Activated naive CD4-positive, alpha-beta T cell treated with anti-CD3 and anti-CD28 coated beads, Interleukin-2, amount 50 U/mL, for 72 hours (primary cell): ENCODE results near the gene NEK9. TPM values are rescaled to one million over a fixed set of nuclear protein-coding genes. Genes with fewer than 3 reads are reported as not detected.
"Not testable (repeated sequence)": the region's sequence is repeated elsewhere in the genome, so short reads cannot be mapped to it uniquely, and the experiment has no call there.

Source experiments
- ATAC-seq, 2 donors: fragments of 150-1000 bp; cut with Tn5 transposase; 2 replicates each; pipeline ENCODE4 v1.10.0; 2021; ENCODE audit warnings: mild to moderate bottlenecking in 2 of 2, moderate library complexity in 2 of 2
- DNase-seq, 2 donors: peaks; one replicate each; pipeline ENCODE4 v3.0.0; 2021 to 2022; ENCODE audit warnings: low spot score in 2 of 2
- H3K27ac Mint-ChIP-seq, 2 donors: one replicate each; pipeline ENCODE4 v1.8.0; 2022; ENCODE audit warnings: mild to moderate bottlenecking in 2 of 2, mixed read lengths in 2 of 2
- H3K36me3 Mint-ChIP-seq, 2 donors: one replicate each; pipeline ENCODE4 v1.8.0; 2022; ENCODE audit warnings: mixed read lengths in 2 of 2
- H3K9me3 Mint-ChIP-seq, 2 donors: one replicate each; pipeline ENCODE4 v1.8.0; 2022; ENCODE audit warnings: mixed read lengths in 2 of 2
- total RNA-seq, 2 donors: library from RNA; stranded (reverse); gene quantifications; one replicate each; pipeline ENCODE4 v1.2.3, GENCODE V29; 2022

NEK9 gene
- total RNA-seq, 2 donors from 2014 or later, result 47.9 to 63.1 TPM

- H3K9me3 Mint-ChIP-seq, result no peaks in the 10 kb centered on the region
- DNase-seq, result no peak
- no peak overlapping the region for H3K27ac Mint-ChIP-seq
- no peaks in the 10 kb centered on the region for H3K36me3 Mint-ChIP-seq
- no peak for ATAC-seq
Measured at GRCh38 chr14:75092698-75093097, 34.1 kb downstream of the NEK9 start.

DNA sequence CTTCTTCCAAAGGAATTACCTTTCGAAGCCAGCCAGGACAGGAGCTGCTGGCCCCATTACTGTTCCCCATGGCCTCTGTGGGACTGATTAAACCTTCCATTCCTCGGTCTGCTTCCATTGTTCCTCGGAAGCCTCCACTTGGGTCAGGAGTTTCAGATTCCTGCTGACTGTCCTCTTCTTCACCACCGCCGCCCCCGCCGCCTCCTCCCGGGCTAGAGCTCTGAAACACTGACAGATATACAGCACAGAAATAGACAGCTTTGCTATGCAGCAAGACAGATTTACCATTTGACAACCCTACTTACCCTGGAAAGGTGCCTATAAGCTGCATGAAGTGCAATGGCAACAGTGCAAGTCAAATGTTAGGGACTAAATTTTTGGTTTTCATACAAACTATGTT lies 35.6 kb downstream of the NEK9 start:
- no peak for ATAC-seq
- Mint-ChIP-seq H3K36me3 (no peaks in the 10 kb centered on the region), H3K27ac (no peak overlapping the region), H3K9me3 (no peaks in the 10 kb centered on the region)
- DNase-seq, result no peak

DNA sequence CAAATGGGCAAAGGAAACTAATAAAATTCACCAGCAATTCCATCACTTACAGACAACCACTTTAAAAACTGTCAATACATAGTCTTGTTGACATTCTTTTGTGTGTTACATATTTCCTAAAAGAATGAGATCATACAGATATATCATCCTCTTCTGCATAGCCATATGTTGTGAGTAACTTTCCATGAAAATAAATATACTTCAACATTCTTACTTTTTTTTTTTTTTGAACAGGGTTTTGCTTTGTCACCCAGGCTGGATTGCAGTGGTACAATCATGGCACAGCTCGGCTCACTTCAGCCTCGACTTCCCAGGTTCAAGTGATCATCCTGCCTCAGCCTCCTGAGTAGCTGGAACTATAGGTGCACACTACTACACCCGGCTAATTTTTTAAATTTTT lies 36.5 kb downstream of the NEK9 start:
- ATAC-seq (no peak), DNase-seq (no peak)
- Mint-ChIP-seq H3K27ac (no peak overlapping the region), H3K36me3 (no peaks in the 10 kb centered on the region), H3K9me3 (no peaks in the 10 kb centered on the region)

DNA sequence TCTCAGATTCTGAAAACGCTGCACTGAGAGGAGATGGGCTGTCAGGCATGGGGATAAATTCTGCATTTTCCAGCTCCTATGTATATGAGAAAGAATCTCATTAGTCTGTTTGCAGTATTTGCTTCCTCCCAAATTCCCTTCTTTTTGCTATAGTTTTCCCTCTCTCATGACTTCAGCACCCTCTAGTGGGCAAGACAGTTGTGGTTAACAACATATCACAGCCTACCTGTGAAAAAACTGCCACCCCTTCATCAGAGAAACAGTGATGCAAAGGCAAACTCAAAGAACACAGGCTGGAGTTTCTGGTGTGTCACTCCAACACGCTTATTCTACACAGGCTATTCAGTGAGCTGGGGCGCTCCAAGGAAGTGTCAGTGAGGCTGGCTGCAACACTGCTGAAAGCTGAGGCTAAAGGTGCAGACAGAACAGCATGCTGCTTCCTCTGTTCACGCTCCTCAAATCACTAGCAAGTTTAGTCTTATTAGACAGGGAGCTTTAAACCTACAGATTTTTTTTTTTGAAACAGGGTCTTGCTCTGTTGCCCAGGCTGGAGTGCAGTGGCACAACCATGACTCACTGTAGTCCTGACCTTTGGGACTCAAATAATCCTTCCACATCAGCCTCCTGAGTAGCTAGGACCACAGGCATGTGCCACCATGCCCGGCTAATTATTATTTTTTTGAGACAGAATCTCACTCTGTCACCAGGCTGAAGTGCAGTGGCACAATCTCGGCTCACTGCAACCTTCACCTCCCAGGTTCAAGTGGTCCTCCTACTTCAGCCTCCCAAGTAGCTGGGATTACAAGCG lies 38.1 kb downstream of the NEK9 start:
- no peaks in the 10 kb centered on the region for H3K36me3 Mint-ChIP-seq
- DNase-seq, result peak in 1 of 2 donors; percentile 55
- H3K27ac Mint-ChIP-seq, result no peak overlapping the region
- no peaks in the 10 kb centered on the region for H3K9me3 Mint-ChIP-seq
- peak; percentile 61 to 73 for ATAC-seq

DNA sequence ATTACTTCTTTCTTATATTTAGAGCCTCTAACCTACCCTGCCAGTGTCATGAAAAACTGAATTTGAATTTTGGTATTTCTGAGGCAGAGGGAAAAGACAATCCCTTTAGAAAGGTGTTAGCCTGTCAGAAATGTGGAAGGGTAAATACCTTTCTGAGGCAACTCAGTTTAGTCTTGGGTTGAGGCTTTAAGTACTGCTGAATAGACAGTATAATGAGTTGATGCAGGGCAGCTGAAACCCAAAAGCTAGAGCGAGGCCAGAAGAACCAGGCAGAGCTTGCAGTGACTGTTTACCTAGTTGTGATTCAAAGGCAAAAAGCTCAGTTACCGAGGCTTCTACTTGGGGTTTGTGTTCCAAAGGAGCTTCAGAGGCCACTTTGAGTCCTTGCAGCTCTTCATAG lies 38.7 kb downstream of the NEK9 start:
- ATAC-seq (no peak), DNase-seq (no peak)
- Mint-ChIP-seq H3K9me3 (no peaks in the 10 kb centered on the region), H3K36me3 (no peaks in the 10 kb centered on the region), H3K27ac (no peak overlapping the region)

- peak overlapping the region; percentile 50 to 77 for H3K27ac Mint-ChIP-seq
- DNase-seq (no peak), ATAC-seq (no peak)
- H3K36me3 Mint-ChIP-seq, result no peaks in the 10 kb centered on the region
- no peaks in the 10 kb centered on the region for H3K9me3 Mint-ChIP-seq
Measured at GRCh38 chr14:75084513-75084912, 42.3 kb downstream of the NEK9 start.

GRCh38 chr14:75083271-75083670 lies 43.6 kb downstream of the NEK9 start:
- ATAC-seq, result no peak
- Mint-ChIP-seq H3K9me3 (no peaks in the 10 kb centered on the region), H3K27ac (peak overlapping the region in 1 of 2 donors; percentile 50), H3K36me3 (no peaks in the 10 kb centered on the region)
- DNase-seq, result no peak

GRCh38 chr14:75081660-75082229 lies 45.1 kb downstream of the NEK9 start:
- DNase-seq (no peak), ATAC-seq (no peak)
- no peaks in the 10 kb centered on the region for H3K9me3 Mint-ChIP-seq
- H3K36me3 Mint-ChIP-seq, result no peaks in the 10 kb centered on the region
- H3K27ac Mint-ChIP-seq, result no peak overlapping the region

DNA sequence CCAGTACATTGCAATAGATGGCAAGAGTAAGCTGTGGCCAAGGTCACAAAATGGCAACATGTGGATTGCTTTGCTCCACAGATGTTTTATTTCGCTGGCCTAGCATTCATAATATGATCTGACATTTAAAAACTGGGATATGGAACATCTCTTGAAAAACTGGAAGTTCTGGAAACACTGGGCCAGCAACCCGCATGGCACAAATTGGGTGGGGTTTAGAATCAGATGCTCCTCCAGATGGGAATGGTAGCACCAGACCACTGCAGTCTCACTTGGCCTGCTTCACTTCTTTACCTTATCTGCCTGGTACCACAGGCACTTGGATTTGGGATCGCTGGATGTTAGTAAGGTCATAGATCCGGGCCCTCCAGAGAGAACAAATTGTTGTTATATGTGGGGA lies 47.3 kb downstream of the NEK9 start:
- ATAC-seq (no peak), DNase-seq (no peak)
- no peak overlapping the region for H3K27ac Mint-ChIP-seq
- no peaks in the 10 kb centered on the region for H3K9me3 Mint-ChIP-seq
- H3K36me3 Mint-ChIP-seq, result no peaks in the 10 kb centered on the region

DNA sequence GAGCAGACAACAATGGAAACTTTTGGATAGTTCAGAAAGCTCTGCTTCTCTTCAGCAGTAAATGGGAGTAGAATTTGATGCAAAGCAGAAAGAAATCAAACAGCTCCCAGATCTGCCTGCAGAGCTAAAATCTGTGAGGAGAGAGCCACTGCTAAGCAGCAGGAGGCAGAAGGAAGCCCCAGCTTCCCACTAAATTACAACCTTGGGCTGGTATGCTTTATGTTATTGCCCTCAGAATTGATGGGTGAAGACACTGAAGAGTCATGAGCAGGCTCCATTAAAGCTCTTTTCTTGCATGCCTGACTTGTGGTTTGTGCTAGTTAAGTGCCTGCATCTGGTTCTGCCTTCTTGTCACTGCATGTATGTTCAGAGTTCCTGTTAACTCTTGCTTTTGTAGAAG lies 49.1 kb downstream of the NEK9 start:
- DNase-seq (no peak), ATAC-seq (no peak)
- H3K27ac Mint-ChIP-seq, result no peak overlapping the region
- no peaks in the 10 kb centered on the region for H3K36me3 Mint-ChIP-seq
- no peaks in the 10 kb centered on the region for H3K9me3 Mint-ChIP-seq

DNA sequence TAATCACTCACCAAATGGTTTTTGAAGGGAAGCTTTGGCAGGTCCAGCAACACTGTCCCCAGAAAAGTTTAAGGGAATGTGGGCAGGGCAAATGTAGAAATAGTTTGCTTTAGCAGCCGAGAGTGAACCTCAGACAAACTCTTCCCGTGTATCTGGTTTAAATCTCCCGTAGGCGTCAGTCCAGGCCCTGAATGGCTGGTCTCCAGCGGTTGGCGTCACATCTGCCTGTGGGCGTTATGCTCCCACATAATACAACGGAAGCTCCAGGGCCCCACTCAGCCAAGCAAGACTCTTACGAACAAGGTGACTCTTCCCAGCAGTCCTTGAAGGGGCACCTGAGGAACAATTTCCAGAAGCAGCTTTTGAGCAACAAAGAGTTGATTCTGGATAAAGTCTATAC lies 56.5 kb downstream of the NEK9 start:
- H3K9me3 Mint-ChIP-seq, result no peaks in the 10 kb centered on the region
- no peaks in the 10 kb centered on the region for H3K36me3 Mint-ChIP-seq
- H3K27ac Mint-ChIP-seq, result no peak overlapping the region
- ATAC-seq (no peak), DNase-seq (no peak)

GRCh38 chr14:75069811-75070145 lies 57.1 kb downstream of the NEK9 start:
- Mint-ChIP-seq H3K36me3 (no peaks in the 10 kb centered on the region), H3K27ac (no peak overlapping the region)

GRCh38 chr14:75069121-75069810 lies 57.6 kb downstream of the NEK9 start, which contains the start of gene ZC2HC1C:
ZC2HC1C (plus strand) TSS chr14:75069641; CDS start chr14:75070574, 933 bp downstream.
- peak; percentile 73 to 90 for DNase-seq
- ATAC-seq, result peak; percentile 93 to 95
- no peaks in the 10 kb centered on the region for H3K36me3 Mint-ChIP-seq
- H3K9me3 Mint-ChIP-seq, result no peaks in the 10 kb centered on the region
- no peak within 1 kb of the TSS for H3K27ac Mint-ChIP-seq

More at GRCh38 chr14:75069811-75070145, 57.1 kb downstream of the NEK9 start:
- DNase-seq (no peak), ATAC-seq (no peak)
- no peaks in the 10 kb centered on the region for H3K9me3 Mint-ChIP-seq

DNA sequence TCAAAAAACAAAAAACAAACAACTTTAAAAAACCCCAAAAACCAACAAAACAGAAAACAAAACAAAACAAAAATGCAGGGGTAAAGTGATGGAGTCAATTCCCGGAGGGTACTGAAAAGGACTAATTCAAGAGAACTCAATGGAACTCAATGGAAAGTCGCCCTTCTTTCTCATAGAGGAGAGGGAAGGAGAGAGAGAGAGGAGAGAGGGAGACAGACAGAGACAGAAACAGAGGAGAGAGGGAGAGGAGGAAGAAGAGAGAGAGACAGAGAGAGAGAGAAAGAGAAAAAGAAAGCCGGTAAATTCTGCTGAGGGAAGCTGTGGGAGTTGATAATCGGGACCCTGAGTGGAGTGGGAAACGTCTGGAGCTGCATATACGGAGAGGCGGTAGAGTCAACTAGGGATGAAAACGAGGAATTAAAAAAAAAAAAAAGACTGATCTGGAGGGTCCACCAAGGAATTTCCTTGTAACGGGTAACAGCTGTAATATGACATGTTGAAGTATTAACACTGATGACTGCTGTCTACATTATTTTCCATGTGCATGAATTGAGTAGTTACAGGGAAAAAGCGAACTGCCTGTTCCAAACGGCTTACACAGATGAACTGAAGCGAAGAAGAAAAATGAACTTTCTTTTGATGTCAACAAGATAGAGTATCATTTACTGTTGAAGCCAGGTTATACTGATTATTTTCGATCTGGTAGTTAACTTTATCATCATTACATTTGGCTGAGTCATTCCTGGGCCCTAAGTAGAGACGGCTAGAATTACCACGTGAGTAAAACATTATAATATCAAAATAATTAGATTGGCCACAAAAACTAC lies 58.3 kb downstream of the NEK9 start:
- H3K9me3 Mint-ChIP-seq, result no peaks in the 10 kb centered on the region
- ATAC-seq (peak; percentile 9 to 15), DNase-seq (no peak)
- H3K36me3 Mint-ChIP-seq, result peaks cover 6 to 7% of the 10 kb centered on the region in 2 donors
- H3K27ac Mint-ChIP-seq, result no peak overlapping the region

GRCh38 chr14:75067765-75068164 lies 59.1 kb downstream of the NEK9 start:
- H3K36me3 Mint-ChIP-seq, result peaks cover 12% of the 10 kb centered on the region in 2 donors
- not testable (repeated sequence) for H3K9me3 Mint-ChIP-seq, H3K27ac Mint-ChIP-seq, DNase-seq, ATAC-seq

GRCh38 chr14:75067212-75067611 lies 59.6 kb downstream of the NEK9 start:
- H3K36me3 Mint-ChIP-seq, result peaks cover 12% of the 10 kb centered on the region in 2 donors
- H3K9me3 Mint-ChIP-seq, result no peaks in the 10 kb centered on the region
- no peak overlapping the region for H3K27ac Mint-ChIP-seq
- ATAC-seq (no peak), DNase-seq (no peak)

DNA sequence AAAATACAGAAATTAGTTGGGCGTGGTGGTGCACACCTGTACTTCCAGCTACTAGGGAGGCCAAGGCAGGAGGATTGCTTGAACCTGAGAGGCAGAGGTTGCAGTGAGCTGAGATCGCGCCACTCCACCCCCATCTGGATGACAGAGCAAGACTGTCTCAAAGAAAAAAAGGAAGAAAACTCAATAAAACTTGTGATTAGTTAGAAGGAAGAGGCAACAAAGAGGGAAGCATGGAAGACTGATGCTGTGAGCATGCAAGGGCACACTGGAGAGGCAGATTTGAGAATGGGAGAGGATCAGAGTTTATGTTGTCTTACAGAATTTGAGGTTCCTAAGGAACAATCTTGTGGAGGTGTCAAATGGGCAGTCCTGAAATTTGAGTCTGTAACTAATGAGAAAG lies 60.2 kb downstream of the NEK9 start:
- DNase-seq, result no peak
- Mint-ChIP-seq H3K9me3 (no peaks in the 10 kb centered on the region), H3K36me3 (peaks cover 12% of the 10 kb centered on the region in 2 donors), H3K27ac (no peak overlapping the region)
- no peak for ATAC-seq
